ENCODE data around the gene CLEC12A.
"Not testable (repeated sequence)": the region's sequence is repeated elsewhere in the genome, so short reads cannot be mapped to it uniquely, and the experiment has no call there.

CLEC12A gene

DNA sequence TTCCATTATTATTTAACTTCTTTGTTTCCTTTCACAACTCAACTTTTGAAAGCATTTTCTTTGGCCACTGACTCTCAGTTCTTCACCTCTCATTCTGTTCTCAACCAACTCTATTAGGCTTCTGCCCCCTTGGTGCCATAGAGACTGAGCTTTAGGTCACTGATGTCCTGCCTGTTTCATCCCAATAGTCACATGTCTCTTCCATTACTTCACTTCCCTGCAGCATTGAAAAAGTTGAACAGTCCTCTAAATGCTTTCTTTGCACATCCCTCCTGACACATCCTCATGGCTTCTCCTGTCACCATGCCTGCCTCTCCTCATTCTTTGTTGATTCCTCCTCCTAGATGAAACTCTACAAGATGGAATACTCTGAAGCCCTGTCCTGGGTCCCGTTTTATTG, 2.7 kb downstream of the CLEC12A start:
- no peak for DNase-seq

DNA sequence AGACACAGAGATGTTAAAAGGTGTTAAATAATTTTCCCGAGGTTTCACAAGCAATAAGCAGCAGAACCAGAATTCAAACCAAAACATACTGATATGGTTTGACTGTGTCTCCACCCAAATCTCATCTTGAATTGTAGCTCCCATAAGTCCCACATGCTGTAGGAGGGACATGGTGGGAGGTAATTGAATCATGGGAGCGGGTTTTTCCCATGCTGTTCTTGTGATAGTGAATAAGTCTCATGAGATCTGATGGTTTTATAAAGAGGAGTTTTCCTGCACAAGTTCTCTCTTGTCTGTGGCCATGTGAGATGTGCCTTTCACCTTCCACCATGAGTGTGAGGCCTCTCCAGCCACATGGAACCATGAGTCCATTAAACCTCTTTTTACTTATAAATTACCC, 3.5 kb downstream of the CLEC12A start:
- not testable (repeated sequence) for DNase-seq

DNA sequence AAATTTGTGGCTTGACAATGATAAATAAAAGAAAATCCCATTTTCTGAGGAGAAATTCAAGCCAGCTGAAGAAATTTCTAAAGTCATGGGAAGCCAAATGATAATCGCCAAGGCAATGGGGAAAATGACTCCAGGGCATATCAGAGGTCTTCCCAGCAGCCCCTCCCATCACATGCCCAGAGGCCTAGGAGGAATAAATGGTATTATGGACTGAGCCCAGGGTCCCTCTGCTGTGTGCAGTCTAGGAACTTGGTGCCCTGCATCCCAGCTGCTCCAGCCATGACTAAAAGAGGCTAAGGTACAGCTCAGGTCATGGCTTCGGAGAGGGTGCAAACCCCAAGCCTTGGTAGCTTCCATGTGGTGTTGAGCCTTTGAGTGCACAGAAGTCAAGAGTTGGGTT, 4.4 kb downstream of the CLEC12A start:
- DNase-seq: no peak

DNA sequence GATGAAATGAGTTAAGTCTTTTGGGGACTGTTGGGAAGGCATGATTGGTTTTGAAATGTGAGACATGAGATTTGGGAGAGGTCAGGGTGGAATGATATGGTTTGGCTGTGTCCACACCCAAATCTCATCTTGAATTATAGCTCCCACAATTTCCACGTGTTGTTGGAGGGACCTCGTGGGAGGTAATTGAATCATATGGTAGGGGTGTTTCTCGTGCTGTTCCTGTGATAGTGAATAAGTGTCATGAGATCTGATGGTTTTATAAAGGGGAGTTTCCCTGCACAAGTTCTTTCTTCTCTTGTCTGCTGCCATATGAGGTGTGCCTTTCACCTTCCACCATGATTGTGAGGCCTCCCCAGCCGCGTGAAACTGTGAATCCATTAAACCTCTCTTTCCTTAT, 5.4 kb downstream of the CLEC12A start:
- not testable (repeated sequence) for DNase-seq

DNA sequence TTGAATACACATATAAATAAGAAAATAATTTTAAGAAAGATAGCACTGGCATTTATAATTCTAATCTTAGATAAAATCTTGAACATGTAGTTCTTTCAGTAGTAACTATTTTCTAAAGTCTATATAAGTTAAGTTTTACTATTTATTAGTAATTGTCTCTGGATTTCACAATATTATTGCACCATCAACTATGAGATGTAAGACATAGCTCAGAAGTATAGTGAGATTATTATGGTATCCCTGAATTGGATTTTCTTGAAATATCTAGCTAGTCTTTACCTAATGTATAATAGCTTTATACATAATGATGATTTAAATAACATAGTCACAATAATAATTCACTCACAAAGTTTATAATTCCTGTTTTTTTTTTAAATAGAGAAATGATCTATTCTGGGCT, 6.7 kb downstream of the CLEC12A start:
- no peak for DNase-seq

DNA sequence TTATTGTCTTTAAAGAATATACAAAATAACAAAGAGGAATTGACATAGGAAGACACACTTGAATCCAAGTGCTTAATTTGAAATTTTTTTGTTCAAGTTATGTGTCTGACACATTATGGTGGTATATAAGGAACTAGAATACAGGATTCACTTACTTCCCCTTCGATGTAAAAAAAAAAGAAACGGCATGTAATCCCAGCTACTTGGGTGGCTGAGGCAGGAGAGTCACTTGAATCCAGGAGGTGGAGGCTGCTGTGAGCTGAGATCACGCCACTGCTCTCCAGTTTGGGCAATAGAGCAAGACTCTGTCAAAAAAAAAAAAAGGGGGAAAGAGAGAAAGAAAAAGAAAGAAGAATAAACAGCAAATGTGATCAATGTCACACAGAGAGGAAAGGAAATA, 8.9 kb downstream of the CLEC12A start:
- DNase-seq: no peak

DNA sequence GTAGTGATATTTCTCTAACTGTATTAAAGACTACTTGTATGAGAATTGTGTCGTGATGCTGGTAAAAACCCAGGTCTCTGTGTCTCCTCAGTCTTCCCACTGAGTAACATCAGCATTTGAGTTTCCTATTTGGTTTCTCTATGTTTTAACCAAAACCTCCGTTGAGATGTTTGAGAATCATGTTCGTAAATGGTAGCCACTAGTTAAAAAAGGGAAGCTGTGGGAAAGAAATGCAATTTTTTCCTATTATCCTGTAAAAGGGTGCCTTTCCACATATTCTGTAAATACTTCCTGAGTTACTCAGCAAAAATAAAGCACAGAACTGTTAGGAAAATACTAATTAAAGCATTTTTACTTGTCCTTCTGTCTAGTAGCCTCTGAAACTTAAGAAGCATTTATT, 20.7 kb downstream of the CLEC12A start:
- DNase-seq: no peak

DNA sequence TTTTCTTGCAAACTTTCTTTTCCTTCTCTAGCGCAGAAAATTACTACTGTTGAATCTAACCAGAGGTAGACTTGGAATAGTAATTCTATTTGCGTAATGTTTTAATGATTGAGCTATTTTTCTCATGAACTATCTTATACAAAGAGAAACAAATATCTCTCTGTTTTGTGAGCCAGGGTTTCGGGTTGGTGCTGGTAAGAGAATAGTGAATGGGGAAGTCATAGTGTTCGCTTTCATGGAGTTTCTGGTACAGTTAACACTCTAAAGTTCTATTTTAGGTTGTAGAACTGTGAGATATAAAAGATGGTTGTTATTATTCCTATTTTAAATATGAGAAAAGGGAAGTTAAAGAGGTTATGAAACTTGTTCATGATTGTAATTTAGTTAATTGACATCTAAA, 21.1 kb downstream of the CLEC12A start:
- DNase-seq: no peak

DNA sequence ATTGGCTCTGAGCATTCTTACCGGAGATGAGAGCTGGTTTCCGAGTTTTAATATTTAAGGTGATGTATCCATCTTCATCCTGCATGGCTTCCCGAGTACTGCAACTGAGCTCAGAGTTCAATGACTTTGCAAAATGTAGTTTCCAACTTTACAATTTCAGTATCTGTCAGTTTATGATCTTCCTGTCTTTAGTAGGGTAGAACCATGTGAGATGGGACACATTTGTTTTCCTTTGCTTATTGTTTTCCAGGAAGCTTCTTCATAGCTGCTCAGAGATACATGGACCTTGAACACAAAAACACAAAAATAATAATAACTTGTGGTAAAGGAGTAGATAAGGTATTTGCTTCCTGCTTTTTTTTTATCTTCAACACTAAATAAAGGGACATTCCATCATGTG, 27.8 kb downstream of the CLEC12A start, which contains the start of gene CLEC1B:
Gene CLEC1B, minus strand, starts transcription at position 106 of the 400 bp plus-strand sequence. Its CDS starts 21 bp downstream, at position 85.
- DNase-seq: no peak

DNA sequence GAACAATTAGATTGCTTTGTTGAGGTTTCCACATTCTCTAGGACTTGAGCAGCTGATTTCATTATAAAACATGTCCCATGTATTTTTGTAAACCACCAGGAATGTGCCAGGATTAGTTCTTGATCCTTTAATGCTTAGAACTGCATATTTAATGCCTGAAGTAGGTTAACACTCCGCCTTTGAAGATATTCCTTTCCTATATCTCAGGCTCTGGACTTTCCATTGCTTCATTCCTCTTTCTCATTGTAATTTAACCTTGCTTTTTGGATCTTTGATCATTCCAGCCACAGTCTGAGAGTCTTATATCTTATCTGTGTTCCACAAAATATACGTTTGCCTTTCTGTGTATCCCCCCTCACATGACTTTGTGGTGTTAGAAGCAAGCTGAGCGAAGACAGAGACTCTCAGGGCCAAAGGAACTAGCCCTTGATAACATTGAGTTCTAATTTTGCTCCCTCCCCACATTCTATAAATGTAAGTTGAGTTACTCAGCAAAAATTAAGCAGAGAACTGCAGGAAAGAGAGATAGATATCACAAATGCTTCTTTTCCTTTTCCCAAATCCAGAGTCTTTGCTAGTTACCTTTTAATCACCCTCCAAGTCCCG, 30.1 kb downstream of the CLEC12A start:
- DNase-seq: no peak

DNA sequence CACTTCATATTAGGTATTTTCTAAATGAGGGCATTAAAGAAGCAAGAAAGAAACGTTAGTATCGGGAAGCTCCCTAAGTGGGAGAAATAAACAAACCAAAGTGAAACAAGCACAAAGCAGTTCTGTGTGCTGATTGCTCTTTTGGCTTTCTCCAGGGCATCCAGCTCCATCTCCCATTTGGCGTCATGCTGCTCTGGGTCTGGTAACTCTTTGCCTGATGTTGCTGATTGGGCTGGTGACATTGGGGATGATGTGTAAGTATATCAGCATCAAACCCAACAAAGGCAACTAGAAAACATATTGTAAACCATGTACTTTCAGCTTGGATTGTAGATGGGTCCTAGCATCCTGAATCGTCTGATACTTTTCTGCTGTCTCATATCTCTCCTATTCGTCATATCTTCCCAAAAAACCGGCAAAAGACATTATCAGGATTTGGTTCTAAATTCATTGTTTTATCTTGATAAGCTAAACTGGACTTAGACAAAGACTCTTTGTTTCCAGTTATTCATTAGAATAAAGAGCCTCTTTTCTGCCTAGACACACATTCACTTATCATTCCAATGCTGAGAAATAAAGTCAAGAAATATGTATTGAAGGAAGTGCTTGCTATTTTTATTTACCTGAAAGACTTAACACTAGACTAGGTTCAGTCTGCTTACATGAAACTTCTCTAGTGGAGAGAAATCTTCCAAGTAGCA, 41.6 kb downstream of the CLEC12A start:
- DNase-seq: no peak

DNA sequence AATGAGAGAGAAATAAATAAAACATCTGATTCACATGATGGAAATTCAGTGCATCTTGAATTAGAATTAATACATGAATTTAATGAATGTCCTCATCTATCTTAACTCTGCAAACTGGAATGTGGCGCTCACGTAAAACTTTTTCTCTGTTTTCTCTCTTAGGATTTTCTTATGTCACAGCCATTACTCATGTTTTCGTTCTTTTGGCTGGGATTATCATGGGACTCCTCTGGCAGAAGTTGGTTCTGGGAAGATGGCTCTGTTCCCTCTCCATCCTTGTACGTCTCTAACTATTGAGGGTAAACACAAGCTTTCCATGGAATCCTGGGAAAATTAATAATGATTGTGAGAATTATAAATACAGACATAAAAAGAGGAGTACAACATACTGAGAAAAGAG, 44.2 kb downstream of the CLEC12A start:
- DNase-seq: no peak

DNA sequence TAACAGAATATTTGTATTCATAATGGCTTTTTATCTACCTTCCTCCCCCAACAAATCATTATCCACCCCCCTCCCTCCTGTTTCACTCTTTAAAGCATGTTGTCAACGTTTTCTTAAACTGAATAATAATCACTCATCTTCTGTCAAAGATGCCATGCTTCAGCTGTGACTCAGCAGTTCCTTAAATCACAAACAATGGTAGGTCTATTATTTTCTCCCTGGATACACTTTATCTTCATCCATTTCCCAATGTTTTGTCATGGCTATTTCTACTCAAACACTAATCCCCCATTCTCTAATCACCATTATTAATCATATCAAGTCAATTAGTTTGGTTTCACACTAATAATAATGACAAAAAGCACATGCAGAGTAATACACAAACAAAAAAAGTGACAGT, 45.7 kb downstream of the CLEC12A start:
- no peak for DNase-seq

DNA sequence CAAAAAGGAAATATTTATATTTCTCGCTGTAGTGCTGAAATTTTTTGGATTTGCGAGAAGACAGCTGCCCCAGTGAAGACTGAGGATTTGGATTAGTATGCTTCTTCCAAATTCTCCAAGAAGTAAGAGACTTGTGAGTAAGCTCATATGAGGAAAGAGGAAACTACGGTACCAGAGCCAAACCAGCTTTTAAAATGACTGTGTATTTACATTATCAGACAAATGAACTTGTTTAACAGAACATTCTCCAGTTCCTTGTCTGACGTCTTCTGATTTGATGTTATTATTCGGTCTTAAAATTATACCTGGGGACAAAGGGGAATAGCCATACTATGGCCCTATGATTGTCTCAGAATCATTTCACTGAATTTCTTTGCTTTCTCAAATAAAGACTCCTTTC, 47.2 kb downstream of the CLEC12A start:
- no peak for DNase-seq

DNA sequence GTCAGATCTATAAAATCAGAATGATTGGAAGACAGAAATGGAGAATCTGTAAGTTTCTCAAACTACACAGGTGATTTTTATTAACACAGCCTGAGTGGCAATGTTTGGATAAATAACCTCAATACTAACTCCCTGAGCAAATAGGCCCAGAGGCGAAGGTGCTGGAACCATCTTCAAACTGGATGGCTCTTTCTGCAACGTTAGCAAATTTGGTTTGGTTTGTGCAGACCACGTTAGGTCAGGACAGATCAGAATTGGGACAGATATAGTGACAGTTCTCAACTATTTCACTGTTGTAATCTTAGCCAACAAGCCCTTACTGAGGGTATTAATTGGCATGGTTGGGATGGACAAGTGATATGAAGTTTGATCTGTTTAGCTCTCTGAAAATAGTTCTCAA, 50.1 kb downstream of the CLEC12A start:
- DNase-seq: no peak

DNA sequence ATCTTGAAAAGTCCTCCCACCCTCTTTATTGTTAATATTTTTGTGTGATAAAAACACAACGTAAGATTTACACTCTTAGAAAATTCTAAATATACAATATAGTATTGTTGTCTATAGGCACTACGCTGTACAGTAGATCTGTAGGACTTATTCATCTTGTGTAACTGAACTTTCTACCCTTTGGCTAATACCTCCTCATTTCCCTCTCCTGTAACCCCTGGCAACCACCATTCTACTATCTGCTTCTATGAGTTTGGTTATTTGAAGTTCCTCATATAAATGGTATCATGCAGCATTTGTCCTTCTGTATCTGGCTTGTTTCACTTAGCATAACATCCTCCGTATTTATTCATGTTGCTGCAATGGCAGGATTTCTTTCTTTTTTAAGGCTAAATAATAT, 54.0 kb downstream of the CLEC12A start:
- DNase-seq: no peak

DNA sequence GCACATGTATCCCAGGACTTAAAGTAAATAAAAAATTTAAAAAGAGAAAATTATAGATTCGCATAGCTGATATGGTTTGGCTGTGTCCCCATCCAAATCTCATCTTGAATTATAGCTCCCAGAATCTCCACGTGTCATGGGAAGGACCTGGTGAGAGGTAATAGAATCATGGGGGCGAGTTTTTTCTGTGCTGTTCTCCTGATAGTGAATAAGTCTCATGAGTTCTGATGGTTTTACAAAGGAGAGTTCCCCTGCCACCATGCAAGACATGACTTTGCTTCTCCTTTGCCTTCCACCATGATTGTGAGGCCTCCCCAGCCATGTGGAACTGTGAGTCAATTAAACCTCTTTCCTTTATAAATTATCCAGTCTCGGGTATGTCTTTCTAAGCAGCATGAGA, 55.5 kb downstream of the CLEC12A start:
- not testable (repeated sequence) for DNase-seq

DNA sequence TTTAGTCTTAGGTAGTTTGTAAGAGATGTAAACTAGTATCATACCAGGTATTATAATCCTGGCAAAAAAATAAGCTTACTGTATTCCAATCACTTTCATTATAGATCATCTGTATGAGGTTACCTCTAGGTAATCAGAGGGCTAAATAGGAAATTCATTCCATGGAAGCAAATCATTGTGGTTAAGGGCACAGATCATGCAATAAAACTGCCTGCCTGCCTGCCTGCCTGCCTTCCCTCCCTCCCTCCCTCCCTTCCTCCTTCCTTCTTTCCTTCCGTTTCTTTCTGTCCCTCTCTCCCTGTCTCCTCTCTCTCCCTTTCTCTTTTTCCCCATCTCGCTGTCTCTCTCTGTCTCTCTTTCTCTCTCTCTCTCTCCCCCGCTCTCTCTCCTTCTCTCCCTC, 56.1 kb downstream of the CLEC12A start:
- no peak for DNase-seq

DNA sequence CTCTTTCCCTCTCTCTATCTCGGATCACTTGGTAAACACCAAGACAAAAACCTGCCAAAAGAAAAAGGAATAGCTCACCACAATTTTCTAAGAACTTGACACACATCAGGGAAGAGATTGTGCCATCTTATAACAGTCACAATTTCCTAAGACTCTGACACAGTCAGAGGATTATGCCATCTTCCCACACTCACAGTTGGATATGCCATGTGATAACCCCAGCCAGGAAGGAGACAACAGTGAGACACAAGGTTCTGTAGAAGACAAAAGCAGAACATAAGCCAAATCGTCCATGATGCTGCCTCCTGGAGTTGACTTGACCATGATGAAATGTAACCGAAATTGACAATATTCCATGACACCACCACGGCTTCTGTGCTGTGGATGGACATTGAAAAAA, 56.5 kb downstream of the CLEC12A start:
- DNase-seq: no peak

DNA sequence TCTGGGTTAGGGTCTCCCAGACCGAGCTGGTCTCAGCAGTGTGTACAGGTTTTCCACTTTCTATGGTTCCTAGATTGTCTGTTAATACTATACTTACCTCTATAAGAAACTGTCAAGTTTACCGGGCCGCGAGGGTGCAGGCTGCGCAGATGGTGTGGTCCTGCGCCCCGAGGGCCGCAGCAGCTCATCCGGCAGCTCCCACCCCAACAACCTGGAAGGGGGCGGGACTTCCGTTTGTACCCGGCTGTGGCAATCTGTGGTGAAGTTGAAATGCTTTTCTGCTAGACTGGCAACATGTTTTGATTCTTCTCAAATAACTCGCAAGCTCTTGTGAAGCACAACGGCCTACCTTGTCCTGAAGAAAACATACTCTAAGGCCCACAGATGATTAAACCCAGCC, 59.2 kb downstream of the CLEC12A start, which contains the start of gene CLEC9A:
Gene CLEC9A, plus strand, starts transcription at position 237 of the 400 bp plus-strand sequence. CDS start 22,006 bp downstream, outside the sequence.
- DNase-seq: no peak

DNA sequence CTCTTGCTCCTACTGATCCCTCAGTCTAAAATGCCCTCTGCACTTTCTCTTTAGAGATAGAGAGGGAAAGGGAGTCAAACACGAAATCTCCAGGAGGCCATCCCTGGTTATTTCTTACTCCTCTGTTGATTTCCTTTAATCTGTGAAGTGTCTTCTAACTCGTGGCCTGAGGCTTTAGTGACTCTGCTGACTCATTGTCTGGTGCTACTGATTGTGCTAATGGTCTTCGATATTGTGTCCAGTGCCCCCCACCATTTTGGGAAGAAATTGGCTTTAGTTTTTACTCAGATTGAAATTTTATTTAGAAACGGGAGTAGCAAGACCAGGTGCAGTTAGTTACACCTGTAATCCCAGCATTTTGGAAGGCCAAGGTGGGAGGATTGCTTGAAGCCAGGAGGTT, 60.1 kb downstream of the CLEC12A start:
- DNase-seq: no peak

DNA sequence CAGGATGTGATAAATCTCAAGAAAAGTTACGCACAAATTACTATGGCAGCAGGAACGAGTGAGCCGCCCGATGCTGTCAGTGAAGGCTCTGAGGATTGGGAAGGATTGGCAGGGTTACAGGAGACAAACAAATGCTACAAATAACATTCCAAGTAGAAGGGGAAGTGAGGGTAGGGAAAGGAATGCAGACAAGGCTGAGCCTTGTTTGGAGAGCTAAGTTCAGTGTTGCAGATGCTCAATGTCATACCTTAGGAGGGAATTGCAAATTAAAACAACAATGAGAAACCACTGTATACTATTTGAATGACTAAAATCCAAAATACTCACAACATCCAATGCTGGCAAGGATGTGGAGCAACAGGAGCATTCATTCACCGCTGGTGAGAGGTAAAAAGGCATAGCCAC, 60.6 kb downstream of the CLEC12A start:
- no peak for DNase-seq

DNA sequence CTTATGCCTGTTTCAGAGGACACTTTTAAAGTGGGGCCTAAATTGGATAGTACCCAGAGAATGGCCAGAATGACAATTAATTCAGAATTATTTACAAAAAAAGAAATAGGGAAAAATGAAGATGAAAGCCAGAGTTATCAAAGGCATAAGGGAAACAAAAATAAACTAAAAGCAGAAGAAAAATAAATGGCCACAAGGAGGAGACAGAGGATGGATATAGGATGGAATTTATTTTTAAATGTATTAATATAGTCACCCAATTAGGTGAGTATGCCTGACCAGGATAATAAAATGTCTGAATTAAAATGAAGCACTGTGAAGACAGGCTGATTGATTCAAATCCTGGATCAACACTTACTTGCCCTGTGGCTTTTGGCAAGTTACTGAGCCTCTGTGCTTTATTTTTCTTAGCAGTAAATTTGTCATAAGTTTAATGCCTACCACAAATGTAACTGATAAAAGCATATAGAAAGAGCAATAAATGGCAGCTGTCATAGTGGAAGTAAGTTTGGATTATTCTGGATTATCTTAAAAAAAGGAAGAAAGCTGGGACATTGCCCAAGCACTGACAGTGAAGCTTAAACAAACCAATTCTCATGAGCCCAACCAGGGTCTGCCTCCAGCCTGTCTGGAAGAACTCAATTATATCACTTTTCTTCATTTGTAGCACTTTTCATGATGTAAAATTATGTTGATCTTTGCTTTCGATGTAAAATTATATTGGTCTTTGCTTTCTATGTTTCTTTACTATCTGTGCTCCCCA, 62.8 kb downstream of the CLEC12A start:
- DNase-seq: no peak

Data from NCI-H2171 (cell line).